ENCODE measurements around the gene COPZ2.

- no peak for TF ChIP-seq POLR2A (IDR thresholded peaks at IDR 0.05; ENCODE audit: extremely low read depth, insufficient read length)
- TF ChIP-seq CTCF (IDR thresholded peaks at IDR 0.05; ENCODE audit: low read depth, low read length): no peak
Measured at GRCh38 chr17:48064638-48065037, 27.0 kb upstream of the COPZ2 start.
